ENCODE data around the gene PRPF19.

- TF ChIP-seq CTCF (IDR thresholded peaks at IDR 0.05) = no peak
- no peak for TF ChIP-seq POLR2A (IDR thresholded peaks at IDR 0.05)
- TF ChIP-seq POLR2AphosphoS5 (IDR thresholded peaks at IDR 0.05) = no peak
- TF ChIP-seq EP300 (IDR thresholded peaks at IDR 0.05) = no peak
Observed at GRCh38 chr11:60919956-60920355, 13.6 kb upstream of the PRPF19 start.

Measured in gastroesophageal sphincter (tissue), 3 donors.